Tibial nerve (tissue), 4 donors: ENCODE measurements around the gene GORASP2.

Experiments used
- EP300 ChIP-seq, 2 donors: sonication (generic); formaldehyde crosslinking; IDR thresholded peaks; one replicate each; pipeline ENCODE4 v1.6.1; 2017; ENCODE audit warnings: antibody characterized with exemption in 2 of 2, mild to moderate bottlenecking in 1 of 2
- POLR2A ChIP-seq, 2 donors: fragments of 450-650 bp; IDR thresholded peaks; one replicate each; pipeline ENCODE4 v1.6.1; 2017; ENCODE audit warnings: antibody characterized with exemption in 2 of 2, mild to moderate bottlenecking in 2 of 2, moderate library complexity in 2 of 2
- TF ChIP-seq, protein P1 (sequence below), 5 experiments: fragments of 200-600 bp in 3 of 5; fragments of 450-650 bp in 2 of 5; sonication (generic) in 3 of 5; IDR thresholded peaks; one replicate each; pipeline ENCODE4 v1.5.1; 2016 to 2019; ENCODE audit warnings: antibody characterized with exemption in 5 of 5, mild to moderate bottlenecking in 3 of 5, moderate library complexity in 2 of 5

DNA sequence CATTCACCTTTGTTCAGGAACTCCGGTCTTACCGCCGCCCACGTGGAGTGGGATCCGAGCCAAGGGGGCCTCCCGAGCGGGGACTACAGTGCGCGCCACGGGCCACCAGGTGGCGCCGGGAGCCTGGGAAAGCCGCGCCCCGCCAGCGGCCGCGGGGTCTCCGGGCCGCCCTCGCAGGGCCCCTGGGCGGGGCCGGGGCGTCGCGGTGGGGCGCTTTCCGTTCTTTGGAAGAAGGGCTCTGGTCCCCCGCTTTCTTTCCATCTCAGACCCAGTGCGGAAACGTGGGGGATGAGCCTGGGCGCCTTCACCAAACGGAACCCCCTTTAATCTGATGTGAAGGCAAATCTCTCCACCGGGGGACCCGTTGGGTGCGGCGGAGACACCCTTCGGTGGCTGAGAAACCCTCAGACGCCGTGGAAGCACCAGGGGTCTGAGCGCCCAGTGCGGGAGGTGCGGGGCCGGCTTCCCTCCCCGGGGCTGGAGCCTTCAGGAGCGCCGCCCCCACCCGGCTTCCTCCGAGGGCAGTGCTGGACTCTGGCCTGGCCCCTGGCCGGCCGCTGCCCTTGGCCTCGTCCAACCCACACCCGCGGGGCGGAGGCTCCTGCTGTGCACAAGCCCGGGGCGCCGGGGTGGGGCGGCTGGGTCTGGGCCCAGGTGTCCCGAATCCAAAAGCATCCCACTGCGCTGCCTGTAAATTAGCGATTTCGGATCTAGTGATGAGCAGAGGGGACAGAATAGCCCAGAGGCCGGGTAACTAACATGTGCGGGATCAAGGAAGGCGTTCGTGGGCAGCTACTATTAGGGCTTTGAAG is 44.6 kb downstream of the GORASP2 start:
- TF ChIP-seq EP300 (IDR thresholded peaks at IDR 0.05) = peak in 1 of 2 donors; percentile 48
- TF ChIP-seq, protein P1, sequence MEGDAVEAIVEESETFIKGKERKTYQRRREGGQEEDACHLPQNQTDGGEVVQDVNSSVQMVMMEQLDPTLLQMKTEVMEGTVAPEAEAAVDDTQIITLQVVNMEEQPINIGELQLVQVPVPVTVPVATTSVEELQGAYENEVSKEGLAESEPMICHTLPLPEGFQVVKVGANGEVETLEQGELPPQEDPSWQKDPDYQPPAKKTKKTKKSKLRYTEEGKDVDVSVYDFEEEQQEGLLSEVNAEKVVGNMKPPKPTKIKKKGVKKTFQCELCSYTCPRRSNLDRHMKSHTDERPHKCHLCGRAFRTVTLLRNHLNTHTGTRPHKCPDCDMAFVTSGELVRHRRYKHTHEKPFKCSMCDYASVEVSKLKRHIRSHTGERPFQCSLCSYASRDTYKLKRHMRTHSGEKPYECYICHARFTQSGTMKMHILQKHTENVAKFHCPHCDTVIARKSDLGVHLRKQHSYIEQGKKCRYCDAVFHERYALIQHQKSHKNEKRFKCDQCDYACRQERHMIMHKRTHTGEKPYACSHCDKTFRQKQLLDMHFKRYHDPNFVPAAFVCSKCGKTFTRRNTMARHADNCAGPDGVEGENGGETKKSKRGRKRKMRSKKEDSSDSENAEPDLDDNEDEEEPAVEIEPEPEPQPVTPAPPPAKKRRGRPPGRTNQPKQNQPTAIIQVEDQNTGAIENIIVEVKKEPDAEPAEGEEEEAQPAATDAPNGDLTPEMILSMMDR (IDR thresholded peaks at IDR 0.05) = peak; percentile 96 to 99 (median 97)
- peak in 1 of 2 donors; percentile 38 for TF ChIP-seq POLR2A (IDR thresholded peaks at IDR 0.05)
